NCI-H524 treated with DMSO at 0.1 percent for 48 hours (cell line): ENCODE measurements around the gene EYA4.
"Not testable (repeated sequence)": the region's sequence is repeated elsewhere in the genome, so short reads cannot be mapped to it uniquely, and the experiment has no call there.

Experiments used
- DNase-seq: peaks from one replicate; lab custom pipeline; 2025; lab: John Stamatoyannopoulos, UW

EYA4 gene

GRCh38 chr6:133539502-133540259 lies 298.5 kb downstream of the EYA4 start:
- no peak for DNase-seq

GRCh38 chr6:133540361-133540760 lies 299.2 kb downstream of the EYA4 start:
- DNase-seq = no peak

- DNase-seq = no peak
Measured at GRCh38 chr6:133541040-133541439, 299.9 kb downstream of the EYA4 start.

GRCh38 chr6:133542056-133542821 lies 301.1 kb downstream of the EYA4 start:
- no peak for DNase-seq

- DNase-seq = no peak
Measured at GRCh38 chr6:133544419-133544818, 303.3 kb downstream of the EYA4 start.

- peak; percentile 46 for DNase-seq
Measured at GRCh38 chr6:133546098-133546497, 304.9 kb downstream of the EYA4 start.

- DNase-seq = no peak
Measured at GRCh38 chr6:133547136-133547535, 306.0 kb downstream of the EYA4 start.

GRCh38 chr6:133548423-133549159 lies 307.4 kb downstream of the EYA4 start:
- DNase-seq = no peak

GRCh38 chr6:133549371-133549801 lies 308.2 kb downstream of the EYA4 start:
- DNase-seq = peak; percentile 93

GRCh38 chr6:133550026-133550425 lies 308.9 kb downstream of the EYA4 start:
- no peak for DNase-seq

GRCh38 chr6:133551436-133551835 lies 310.3 kb downstream of the EYA4 start:
- no peak for DNase-seq

- no peak for DNase-seq
Measured at GRCh38 chr6:133551847-133552341, 310.7 kb downstream of the EYA4 start.

GRCh38 chr6:133553652-133554051 lies 312.5 kb downstream of the EYA4 start:
- DNase-seq = peak; percentile 39

- DNase-seq = not testable (repeated sequence)
Measured at GRCh38 chr6:133554121-133554520, 313.0 kb downstream of the EYA4 start.

- no peak for DNase-seq
Measured at GRCh38 chr6:133555685-133556084, 314.5 kb downstream of the EYA4 start.

- DNase-seq = no peak
Measured at GRCh38 chr6:133559926-133560325, 318.8 kb downstream of the EYA4 start.

GRCh38 chr6:133567636-133568035 lies 326.5 kb downstream of the EYA4 start:
- no peak for DNase-seq

- peak; percentile 57 for DNase-seq
Measured at GRCh38 chr6:133568970-133569889, 328.1 kb downstream of the EYA4 start.

GRCh38 chr6:133571681-133572080 lies 330.5 kb downstream of the EYA4 start:
- no peak for DNase-seq

GRCh38 chr6:133577851-133578250 lies 336.7 kb downstream of the EYA4 start:
- DNase-seq = no peak
